ENCODE data around the gene WDR43.

WDR43 gene

GRCh38 chr2:28980368-28981015, 86.0 kb downstream of the WDR43 start:
- DNase-seq, result no peak
- in situ Hi-C loops (cut with HindIII; ENCODE audit: low pct_ligation_motif_present, low pct_unique_long_range_greater_than_20kb, low sequenced_read_pairs), result no loop called here

GRCh38 chr2:28981016-28981441, 86.6 kb downstream of the WDR43 start, which contains the start of gene TOGARAM2:
TOGARAM2 (plus strand) TSS chr2:28981298; CDS start chr2:28994835, 13,537 bp downstream.
- in situ Hi-C loops (cut with HindIII; ENCODE audit: low pct_ligation_motif_present, low pct_unique_long_range_greater_than_20kb, low sequenced_read_pairs), result no loop called here
- no peak for DNase-seq

GRCh38 chr2:28981620-28982376, 87.3 kb downstream of the WDR43 start:
- in situ Hi-C loops (cut with HindIII; ENCODE audit: low pct_ligation_motif_present, low pct_unique_long_range_greater_than_20kb, low sequenced_read_pairs), result no loop called here
- no peak for DNase-seq

GRCh38 chr2:28982381-28982950, 88.0 kb downstream of the WDR43 start:
- no peak for DNase-seq
- in situ Hi-C loops (cut with HindIII; ENCODE audit: low pct_ligation_motif_present, low pct_unique_long_range_greater_than_20kb, low sequenced_read_pairs), result no loop called here

- in situ Hi-C loops (cut with HindIII; ENCODE audit: low pct_ligation_motif_present, low pct_unique_long_range_greater_than_20kb, low sequenced_read_pairs), result no loop called here
- DNase-seq, result no peak
Measured at GRCh38 chr2:28986429-28986828, 92.0 kb downstream of the WDR43 start.

- in situ Hi-C loops (cut with HindIII; ENCODE audit: low pct_ligation_motif_present, low pct_unique_long_range_greater_than_20kb, low sequenced_read_pairs), result no loop called here
- DNase-seq, result no peak
Measured at GRCh38 chr2:28989973-28990372, 95.5 kb downstream of the WDR43 start.

GRCh38 chr2:28990445-28990844, 96.0 kb downstream of the WDR43 start:
- no peak for DNase-seq
- in situ Hi-C loops (cut with HindIII; ENCODE audit: low pct_ligation_motif_present, low pct_unique_long_range_greater_than_20kb, low sequenced_read_pairs), result no loop called here

- no peak for DNase-seq
- in situ Hi-C loops (cut with HindIII; ENCODE audit: low pct_ligation_motif_present, low pct_unique_long_range_greater_than_20kb, low sequenced_read_pairs), result no loop called here
Measured at GRCh38 chr2:28991021-28991420, 96.6 kb downstream of the WDR43 start.

- DNase-seq, result no peak
- in situ Hi-C loops (cut with HindIII; ENCODE audit: low pct_ligation_motif_present, low pct_unique_long_range_greater_than_20kb, low sequenced_read_pairs), result no loop called here
Measured at GRCh38 chr2:28991460-28991859, 97.0 kb downstream of the WDR43 start.

- no peak for DNase-seq
- in situ Hi-C loops (cut with HindIII; ENCODE audit: low pct_ligation_motif_present, low pct_unique_long_range_greater_than_20kb, low sequenced_read_pairs), result no loop called here
Measured at GRCh38 chr2:28993206-28993960, 98.9 kb downstream of the WDR43 start.

- in situ Hi-C loops (cut with HindIII; ENCODE audit: low pct_ligation_motif_present, low pct_unique_long_range_greater_than_20kb, low sequenced_read_pairs), result no loop called here
- no peak for DNase-seq
Measured at GRCh38 chr2:28994074-28994473, 99.6 kb downstream of the WDR43 start.

- DNase-seq, result no peak
- in situ Hi-C loops (cut with HindIII; ENCODE audit: low pct_ligation_motif_present, low pct_unique_long_range_greater_than_20kb, low sequenced_read_pairs), result no loop called here
Measured at GRCh38 chr2:28994679-28995078, 100.2 kb downstream of the WDR43 start.

GRCh38 chr2:28995765-28996750, 101.6 kb downstream of the WDR43 start:
- no peak for DNase-seq
- in situ Hi-C loops (cut with HindIII; ENCODE audit: low pct_ligation_motif_present, low pct_unique_long_range_greater_than_20kb, low sequenced_read_pairs), result no loop called here

- no peak for DNase-seq
- in situ Hi-C loops (cut with HindIII; ENCODE audit: low pct_ligation_motif_present, low pct_unique_long_range_greater_than_20kb, low sequenced_read_pairs), result no loop called here
Measured at GRCh38 chr2:28997237-28997846, 102.9 kb downstream of the WDR43 start.

Measured in ACHN (cell line).